ENCODE results near the gene TRAPPC12.

Gene TRAPPC12

DNA sequence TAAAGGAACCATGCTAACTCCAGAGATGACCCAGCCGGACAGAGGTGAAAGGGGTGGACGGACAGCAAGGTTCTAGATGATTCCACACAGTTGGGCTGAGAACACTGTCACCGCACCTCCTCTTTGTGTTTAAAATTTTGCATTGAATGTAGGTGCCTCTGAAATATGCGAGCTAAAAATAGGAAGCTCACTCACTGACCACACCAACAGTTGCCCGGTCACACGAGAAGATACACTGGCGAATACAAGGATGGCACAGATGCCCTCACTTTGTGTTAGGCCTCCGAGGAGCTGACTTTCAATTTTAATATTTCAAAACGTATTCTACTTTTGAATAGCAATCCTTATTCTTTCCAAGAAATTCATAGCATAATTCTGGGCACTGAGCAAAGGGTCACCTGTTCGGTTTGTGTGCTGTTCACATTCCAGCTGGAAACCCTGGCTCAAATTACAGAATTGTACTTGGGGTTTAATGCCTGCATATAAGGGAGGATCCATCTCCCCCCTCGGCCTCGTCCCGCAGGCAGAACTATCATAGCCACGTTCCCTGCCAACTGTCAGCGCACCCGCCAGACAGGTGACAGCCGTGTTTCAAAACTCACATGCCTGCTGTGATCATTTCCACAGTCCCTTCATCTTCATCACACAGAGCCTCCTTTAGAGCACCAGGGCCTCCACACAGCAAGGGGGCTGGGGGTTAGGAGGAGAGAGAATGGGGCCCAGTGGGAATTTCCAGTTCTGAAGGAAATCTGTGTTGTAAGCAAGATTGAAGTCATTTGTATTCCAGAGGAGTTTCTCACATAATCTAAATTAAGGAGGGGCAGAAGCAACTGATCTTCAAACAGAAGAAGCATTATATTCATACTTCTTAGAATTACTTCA is 91.6 kb downstream of the TRAPPC12 start:
- DNase-seq = no peak

DNA sequence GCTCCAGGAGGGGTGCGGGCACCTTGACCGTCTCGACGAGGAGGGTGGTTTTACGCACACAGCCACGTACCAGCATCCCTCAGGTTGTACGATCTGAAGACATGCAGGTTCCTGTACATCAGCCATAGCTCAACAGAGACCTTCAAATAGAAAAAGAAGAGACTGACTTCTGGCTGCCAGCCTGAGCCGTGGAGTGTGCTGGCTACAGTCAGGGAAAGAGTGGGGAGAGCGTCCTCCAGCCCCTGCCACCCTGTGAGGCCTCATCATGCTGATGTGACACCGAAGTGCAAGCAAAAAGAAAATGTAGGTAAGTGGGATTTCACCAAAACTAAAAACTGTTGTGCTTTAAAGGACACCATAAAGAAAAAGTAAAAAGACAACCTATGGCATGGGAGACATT is 92.8 kb downstream of the TRAPPC12 start:
- DNase-seq = no peak

DNA sequence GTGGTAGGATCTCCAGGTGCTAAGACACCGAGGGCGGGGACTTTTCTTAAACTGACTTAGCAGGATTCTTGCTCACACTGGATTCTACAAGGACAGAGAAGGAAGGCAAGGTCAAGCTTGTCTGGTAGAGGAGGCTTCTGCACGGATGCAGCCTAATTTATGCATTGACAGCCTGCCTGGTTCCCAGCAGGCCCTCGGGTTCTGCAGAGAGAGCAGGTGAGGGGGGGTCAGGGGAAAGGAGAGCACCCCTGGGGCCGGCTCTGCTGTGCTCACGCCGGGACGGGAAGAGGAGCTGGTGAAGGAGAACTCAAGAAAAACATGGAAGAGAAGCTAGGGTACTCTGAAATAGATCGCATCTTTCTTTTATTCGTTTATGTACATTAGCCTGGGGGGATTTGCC is 93.5 kb downstream of the TRAPPC12 start:
- no peak for DNase-seq

DNA sequence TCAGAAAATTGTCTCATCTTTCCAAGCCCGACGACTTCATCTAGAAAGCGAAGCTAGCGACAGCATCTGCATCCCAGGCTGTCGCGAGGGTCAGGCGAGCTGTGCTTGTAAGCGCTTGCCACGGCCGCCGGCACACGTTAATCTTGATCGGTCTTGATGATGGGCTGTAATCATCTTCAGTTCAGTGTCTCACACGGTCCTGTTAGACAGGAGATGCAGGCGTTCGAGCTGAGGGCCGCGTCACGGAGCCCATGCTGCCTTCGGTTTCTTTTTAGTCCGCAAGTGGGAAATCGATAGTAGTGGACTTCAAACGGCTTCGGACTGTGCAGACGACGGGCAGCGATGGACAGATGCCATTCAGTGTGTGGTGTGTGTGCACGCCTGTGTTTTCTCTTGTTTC is 96.3 kb downstream of the TRAPPC12 start:
- DNase-seq = no peak

DNA sequence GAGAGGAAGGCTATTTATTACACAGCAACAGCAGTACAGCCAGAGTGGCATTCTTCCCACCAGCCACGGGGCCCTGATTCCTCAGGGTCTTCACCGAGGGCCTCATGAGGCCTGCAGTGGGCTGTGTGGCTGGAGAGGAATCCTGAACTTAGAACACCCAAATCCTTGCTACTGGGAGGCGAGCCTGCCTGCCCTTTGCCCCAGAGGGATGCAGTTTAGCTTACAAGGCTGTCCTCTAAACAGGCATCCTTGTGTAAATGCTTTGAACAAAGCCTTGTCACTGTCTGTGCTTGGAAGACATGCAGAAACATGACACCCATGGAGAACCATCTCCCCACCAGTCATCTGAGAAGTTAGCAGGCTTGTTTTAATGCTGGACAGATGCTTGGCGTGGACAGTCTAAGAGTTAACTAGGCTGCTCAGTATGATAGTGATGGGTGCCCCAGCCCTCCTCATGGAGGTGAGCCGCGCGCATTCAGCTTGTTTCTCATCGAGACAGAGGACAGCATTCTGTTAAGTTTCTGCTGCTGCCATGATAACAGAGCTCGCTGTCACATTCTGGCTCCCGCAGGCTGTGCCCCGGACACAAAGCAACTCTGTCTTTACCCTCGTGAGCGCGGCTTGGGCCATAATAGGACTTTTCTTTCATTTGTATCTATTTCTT is 97.0 kb downstream of the TRAPPC12 start:
- DNase-seq = peak; percentile 55

DNA sequence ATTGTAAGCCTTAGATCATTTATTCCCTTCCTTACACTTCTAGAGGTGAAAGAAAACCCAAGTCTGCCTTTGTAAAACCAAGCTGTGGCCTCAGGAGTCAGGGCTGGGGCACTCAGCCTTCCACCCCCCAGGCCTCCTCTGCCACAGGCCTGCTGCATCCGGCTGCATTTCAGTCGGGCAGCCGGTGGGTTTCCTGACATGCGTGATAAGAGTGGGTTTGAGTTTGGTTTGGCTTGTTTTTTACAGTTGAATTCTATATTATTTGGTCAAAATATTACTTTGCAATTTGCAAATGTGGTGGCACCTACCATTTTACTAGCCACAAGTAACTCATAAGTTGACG is 97.5 kb downstream of the TRAPPC12 start:
- no peak for DNase-seq

DNA sequence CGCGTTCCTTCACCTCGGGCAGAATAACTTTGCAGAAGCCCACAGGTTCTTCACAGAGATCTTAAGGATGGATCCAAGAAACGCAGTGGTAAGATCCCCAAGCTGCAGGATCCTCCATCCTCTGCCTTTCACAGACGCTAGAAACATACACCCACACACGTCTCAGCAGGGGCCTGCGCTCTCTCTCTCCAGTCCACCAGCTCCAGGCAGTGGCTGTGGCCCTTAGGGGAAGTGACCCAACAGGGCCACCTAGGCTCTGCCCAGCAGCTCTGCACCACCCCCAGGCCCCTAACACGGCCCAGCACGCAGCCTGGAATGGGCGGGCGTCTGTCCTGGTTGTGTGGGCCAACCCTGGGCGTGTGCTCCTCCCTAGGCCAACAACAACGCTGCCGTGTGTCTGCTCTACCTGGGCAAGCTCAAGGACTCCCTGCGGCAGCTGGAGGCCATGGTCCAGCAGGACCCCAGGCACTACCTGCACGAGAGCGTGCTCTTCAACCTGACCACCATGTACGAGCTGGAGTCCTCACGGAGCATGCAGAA is 99.4 kb downstream of the TRAPPC12 start:
- DNase-seq = no peak

DNA sequence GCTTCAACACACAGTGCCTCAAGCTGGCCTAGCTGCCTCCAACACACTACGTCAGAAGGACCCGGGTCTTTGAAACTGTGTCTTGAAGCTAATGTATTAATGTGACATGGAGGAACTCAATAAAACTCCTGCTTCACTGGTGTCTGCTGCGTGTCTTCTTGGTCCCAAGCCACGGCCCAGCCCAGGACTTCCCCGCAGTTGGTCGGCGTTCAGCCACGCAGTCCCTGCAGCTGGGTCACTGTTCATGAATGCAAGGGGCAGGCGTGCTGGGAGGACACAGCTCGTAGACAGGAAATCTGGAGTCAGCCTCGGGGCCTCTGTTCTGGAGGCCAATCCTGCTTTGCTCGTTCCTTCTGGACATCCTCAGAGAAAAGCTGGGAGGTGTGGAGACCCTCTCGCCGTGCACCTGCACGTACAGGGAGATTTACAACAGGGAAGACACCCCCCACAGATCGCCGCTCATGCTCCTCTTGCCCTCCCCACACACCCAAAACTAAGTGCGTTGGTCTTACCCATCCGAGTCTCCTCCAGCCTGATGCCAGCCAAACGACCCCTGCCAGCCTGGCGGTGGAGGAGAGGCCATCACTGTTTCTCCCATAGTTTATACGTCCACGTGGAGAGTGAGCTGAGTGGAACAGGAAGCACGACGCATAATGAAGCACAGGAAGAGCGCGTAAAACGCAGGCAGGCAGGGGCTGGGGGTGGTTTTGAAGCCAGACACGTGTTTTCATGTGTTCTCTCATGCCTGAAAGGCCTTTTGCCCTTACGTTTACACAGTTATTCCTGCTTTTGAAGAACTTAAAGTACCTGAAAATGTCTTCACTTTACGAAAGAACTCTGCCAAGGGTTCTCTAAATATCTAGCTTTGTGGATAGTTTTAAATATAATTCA is 100.2 kb downstream of the TRAPPC12 start:
- no peak for DNase-seq

DNA sequence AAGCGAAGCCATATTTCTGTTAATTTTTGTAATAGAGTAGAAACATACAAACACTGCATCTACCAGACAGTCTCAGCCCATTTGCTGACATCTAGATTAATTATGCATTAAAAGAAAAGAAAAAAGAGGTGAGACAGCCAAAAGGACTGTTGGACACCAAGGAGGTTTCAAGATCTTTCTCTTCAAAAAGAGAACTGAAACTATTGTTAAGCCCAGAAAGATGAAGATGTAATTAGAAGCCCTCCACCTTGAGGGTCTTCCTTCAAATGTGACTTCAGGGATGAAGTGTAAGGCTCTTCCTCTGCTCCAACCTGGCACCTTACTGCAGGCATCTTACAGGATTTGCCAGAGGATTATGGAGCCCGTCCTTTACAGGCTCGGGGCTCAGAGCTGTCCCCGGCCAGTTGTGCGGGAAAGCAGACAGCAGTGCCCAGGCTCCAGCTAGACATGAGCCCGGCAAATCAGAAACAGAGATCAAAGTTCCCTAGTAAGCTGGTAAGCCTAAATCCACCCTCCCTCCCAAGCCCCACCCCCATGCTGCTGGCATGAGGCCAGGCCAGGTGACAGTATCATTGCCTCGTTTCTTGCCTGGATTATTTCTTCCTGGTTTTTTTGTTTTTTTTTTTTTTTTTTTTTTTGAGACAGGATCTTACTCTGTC is 101.0 kb downstream of the TRAPPC12 start:
- peak; percentile 27 for DNase-seq

DNA sequence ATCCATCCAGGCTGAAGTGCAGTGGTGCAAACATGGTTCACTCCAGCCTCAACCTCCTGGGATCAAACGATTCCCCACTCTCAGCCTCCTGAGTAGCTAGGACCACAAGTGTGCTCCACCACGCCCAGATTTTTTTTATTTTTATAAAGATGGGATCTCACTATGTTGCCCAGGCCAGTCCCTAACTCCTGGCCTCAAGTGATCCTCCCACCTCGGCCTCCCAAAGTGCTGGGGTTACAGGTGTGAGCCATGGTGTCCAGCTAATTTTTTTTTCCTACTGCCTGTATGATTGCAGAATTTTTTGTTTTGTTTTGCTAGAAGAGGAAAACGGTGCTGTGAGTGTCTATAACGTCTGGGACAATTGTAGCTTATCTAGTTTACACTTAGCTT is 101.5 kb downstream of the TRAPPC12 start:
- DNase-seq = no peak

DNA sequence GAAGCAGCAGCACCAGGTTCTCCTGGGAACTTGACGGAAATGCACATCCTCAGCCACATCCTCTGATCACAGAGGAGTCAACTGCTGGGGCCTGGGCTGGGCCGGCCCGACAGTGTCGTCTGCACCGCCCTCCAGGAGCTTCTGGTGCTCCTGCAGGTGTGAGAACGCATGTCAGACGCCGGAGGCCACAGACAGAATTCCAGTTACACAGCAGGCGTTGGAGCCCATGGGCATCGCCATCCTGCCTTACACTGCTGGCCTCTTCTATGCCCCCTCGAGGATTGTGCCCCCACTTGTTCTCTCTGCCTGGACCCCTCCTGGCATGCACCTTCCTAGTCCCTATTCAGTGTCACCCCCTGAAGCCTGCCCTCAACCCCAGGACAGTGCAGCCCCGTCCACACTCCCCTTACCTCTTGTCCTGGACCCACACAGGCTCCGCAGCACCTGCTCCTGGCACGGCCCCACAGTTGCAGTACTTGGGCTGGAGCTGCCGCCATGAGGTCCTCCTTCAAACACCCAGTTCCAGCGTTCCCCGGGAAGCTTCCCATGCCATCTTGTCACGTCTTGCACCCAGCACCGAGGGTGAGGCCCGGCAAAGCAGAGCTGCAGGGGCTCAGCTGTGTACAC is 102.4 kb downstream of the TRAPPC12 start:
- no peak for DNase-seq

DNA sequence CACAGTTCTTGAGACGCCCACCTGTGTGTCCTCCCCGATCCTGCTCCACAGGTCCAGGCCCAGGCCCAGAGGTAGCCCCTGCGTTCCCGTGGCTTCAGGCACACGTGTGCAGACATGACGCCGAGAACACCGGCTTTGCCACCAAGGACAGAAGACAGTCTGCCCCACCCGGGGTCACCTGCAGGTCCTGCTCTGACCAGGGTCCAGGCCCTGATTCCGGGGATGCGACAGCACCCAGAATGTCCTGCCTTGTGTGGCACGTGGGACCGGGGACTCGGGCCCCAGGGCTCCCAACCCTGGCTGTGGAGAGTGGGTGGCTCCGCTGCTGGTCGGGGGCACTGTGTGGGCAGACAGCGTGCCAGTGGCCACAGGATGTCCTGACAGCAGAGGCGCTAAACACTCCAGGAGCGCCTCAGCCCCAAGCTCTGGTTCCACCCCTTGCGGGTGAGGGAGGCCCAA is 102.9 kb downstream of the TRAPPC12 start:
- no peak for DNase-seq

DNA sequence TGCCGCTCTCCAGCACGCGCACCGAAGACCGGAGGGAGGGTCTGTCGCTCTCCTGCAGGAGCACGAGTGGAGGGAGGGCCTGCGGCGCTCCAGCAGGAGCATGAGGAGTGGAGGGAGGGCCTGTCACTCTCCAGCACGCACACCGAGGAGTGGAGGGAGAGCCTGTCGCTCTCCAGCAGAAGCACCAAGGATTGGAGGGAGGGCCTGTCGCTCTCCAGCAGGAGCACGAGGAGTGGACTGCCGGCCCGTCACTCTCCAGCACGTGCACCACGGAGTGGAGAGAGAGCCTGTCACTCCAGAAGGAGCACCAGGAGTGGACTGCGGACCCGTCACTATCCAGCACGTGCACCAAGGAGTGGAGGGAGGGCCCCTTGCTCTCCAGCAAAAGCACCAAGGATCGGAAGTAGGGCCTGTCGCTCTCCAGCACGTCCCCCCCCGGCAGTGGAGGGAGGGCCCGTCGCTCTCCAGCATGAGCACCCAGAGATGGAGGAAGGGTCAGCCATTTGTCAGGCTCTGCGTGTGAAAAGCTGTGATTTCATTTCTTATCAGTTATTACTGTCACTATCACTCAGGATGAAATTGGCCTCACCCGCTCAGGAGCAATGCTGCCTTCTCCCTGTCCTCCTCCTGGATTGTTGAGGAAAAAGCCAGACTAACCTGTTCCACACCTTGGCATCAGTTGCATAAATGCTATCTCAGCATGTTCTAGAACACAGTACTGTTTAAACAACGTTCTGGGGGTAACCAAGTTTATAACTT is 103.9 kb downstream of the TRAPPC12 start:
- peak; percentile 78 for DNase-seq

DNA sequence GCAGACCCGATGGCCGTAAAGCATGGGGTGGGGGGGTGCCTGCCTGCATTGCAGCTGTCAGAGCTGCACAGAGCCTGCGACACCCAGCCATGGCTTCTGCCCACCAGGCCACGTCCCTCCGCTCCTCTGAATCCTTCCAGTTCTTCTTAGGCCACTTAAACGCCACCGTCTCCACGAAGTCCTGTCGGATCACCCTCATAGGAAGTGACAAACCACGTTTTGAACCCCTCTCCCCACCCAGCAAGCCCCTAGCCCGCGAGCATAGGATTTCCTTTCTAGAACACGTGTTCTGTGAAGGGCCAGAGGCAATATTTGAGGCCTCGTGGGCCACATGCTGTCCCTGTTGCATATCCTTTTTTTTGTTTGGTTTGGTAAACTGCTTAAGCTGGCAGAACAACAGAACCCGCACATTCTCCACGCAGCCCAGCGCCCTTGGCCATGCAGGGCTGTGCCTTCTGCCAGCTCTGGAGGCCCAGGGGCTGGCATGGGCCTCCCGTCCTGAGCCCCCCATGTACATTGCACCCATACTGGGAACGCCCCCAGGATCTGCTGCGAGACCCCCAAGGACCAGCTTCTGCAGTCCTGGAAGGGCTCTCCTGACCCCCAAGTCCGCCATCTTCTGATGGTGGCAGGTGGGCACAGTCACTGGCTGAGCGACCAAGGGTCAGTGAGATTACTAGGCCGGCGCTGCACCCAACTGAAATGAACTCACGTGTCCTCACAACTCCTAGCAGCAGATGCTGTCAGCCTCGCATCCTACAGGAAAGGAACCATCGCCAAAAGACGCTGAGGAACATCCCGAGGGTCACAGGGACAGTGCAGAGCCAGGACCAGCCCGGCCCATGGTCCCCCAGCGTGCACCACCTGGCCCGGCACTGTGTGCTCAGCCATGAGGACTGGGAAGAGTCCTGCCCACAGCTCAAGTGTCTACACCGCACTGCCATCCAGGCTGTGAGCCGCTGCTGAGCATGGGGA is 104.8 kb downstream of the TRAPPC12 start:
- DNase-seq = no peak

DNA sequence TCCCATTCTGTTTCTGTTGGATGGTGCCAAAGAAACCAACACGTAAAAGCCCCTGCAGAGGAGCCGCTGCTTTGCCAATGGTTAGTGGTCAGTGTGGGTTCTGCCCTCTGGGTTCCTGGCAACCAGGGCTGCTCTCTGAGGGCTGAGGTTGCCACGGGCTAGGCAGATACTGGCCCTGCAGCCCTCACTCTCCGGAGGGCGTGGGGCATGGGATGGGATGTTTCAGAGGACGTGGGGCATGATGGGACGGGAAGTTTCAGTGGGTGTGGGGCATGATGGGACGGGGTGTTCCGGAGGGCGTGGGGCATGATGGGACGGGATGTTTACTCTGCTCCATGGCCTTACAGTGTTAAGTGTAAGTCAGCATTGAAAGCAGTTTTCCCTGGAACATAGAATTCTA is 105.7 kb downstream of the TRAPPC12 start:
- no peak for DNase-seq

DNA sequence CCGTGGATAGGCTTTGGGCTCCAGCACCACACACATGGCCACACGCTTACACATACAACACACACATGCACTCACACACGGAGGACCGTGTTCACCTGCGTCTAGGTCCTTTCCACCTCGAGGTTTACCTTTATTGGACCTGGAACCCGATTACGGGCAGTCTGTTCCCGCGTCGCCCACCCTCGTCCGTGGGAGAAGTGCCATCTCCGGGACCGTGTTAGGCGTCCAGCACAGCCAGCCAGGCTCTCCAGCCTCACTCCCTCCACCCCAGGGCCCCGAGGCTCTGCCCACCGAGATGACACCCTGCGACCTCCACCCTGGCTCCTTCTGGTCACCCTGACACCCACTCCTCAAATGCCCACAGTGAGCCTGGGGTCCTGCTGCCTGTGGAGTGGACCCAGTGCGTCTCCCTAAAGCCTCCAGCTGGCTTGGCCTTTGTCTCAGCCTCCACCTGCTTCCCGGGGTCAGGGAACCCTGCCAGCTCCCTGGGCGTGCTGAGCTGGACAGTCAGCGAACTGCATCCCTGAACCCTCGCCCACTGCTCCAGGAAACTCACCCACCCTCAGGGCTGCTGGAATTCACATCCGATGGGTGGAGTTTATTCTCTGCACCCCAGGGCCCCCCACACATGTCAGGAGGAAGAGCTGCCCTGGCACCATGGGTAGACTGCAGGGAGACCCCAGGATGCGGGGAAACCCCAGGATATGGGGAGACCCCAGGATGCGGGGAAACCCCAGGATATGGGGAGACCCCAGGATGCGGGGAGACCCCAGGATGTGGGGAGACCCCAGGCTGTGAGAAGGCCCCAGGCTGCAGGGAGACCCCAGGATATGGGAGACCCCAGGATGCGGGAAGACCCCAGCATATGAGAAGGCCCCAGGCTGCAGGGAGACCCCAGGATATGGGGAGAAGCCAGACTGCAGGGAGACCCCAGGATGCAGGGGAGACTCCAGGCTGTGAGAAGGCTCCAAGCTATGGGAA is 106.8 kb downstream of the TRAPPC12 start:
- DNase-seq = no peak

DNA sequence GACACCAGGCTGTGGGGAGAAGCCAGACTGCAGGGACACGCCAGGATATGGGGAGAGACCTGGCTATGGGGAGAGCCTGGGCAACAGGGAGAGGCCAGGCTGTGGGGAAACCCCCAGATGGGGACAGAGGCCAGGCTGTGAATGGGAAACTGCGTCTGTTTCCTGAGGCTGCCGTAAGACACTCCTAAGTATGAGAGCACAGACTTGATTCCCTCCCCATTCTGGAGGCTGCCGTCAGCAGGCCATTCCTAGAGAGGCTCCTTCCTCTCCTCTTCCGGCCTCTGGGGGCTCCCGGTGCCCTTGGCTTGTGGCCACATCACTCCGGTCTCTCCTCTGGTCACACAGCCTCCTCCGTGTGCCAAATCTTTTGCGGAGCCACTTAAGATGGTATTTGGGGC is 107.5 kb downstream of the TRAPPC12 start:
- DNase-seq = no peak

DNA sequence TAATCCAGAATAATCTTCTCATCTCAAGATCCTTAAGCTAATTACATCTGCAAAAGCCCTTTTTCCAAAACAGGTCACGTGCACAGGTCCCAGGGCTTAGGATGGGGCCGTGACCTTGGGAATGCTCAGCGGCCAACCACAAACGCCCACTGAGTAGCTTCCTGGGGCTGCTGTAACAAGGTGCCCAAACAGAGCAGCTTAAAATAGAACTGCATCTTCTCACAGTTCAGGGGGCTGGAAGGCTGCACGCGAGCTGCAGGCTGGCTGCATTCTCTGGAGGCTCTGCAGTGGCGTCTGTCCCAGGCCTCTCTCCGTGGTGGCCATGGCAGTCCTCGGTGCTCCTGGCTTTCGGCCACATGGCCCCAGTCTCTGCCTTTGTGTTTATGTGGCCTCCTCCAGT is 107.9 kb downstream of the TRAPPC12 start:
- DNase-seq = no peak

DNA sequence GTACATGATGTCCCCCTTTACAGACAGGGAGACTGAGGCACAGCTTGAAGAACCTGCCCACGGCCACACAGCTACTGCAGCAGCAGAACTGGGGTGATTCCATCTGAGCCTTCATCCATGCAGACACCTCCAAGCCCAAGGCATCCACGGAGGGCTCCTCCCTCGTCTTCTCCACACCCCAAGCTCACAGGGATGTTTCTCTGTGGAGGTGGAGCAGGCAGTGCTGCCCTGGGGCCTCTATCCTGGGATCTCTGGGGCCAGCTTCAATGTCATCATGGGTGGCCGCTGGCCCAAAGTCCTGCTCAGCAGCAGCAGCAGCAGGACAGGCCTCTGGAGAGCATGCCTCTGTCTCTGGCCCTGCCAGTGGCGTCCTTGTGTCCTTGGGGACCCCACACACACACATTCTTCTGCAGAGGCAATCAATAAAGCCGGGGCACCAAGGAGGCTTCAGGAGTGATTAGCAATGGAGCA is 108.6 kb downstream of the TRAPPC12 start:
- no peak for DNase-seq

All from NCI-H510A (cell line).